Panc1 (cell line): ENCODE data around the gene MYRFL. TPM values are rescaled to one million over a fixed set of nuclear protein-coding genes. Genes with fewer than 3 reads are reported as not detected.

Experiments
- ATAC-seq: fragments of 200-7000 bp; cut with Tn5 transposase; 2 replicates; pipeline ENCODE4 v1.9.1; 2020; ENCODE audit warnings: mild to moderate bottlenecking, moderate library complexity
- BruUV-seq: library from RNA; stranded (reverse); fragments of 400-500 nt; replicated peaks from 2 replicates; lab custom pipeline; 2021; lab: Mats Ljungman, UMichigan
- CTCF ChIA-PET: fragments of 300-600 bp; sonication (Branson Sonifier 250); formaldehyde crosslinking; loops from one replicate; lab custom pipeline; 2022; ENCODE audit warnings: antibody characterized with exemption; lab: Charles Lee
- POLR2A ChIA-PET: fragments of 300-600 bp; sonication (Branson Sonifier 250); formaldehyde crosslinking; loops from one replicate; lab custom pipeline; 2022; ENCODE audit warnings: antibody characterized with exemption; lab: Charles Lee
- DNase-seq: peaks from one replicate; pipeline ENCODE4 v3.0.0-alpha.2; 2010; ENCODE audit warnings: low read depth, low spot score
- H3K27ac ChIP-seq: 2 replicates; pipeline ENCODE4 v1.5.1; 2011; ENCODE audit warnings: mild to moderate bottlenecking, low read length, inconsistent platforms
- H3K27me3 ChIP-seq: fragments of 200-500 bp; sonication (Bioruptor generic); 2 replicates; pipeline ENCODE4 v1.6.0; 2014; ENCODE audit warnings: low read length, inconsistent platforms; ENCODE audit not compliant: control insufficient read depth, insufficient read depth
- H3K36me3 ChIP-seq: fragments of 200-500 bp; sonication (Bioruptor generic); 2 replicates; pipeline ENCODE4 v1.5.1; 2014; ENCODE audit warnings: inconsistent platforms, mild to moderate bottlenecking, low read length, moderate library complexity; ENCODE audit not compliant: control insufficient read depth, insufficient read depth
- H3K4me1 ChIP-seq: 2 replicates; pipeline ENCODE4 v1.5.1; 2011; ENCODE audit warnings: inconsistent platforms, mild to moderate bottlenecking, low read length, moderate library complexity; ENCODE audit not compliant: control insufficient read depth, insufficient read depth
- H3K4me3 ChIP-seq, 2 experiments: 2 replicates each; pipeline ENCODE4 v1.5.1; 2011 to 2012; ENCODE audit warnings: low read depth in 2 of 2, low read length in 2 of 2, mild to moderate bottlenecking in 2 of 2, inconsistent platforms in 1 of 2, moderate library complexity in 1 of 2
- H3K9me3 ChIP-seq: fragments of 200-500 bp; sonication (Bioruptor generic); 2 replicates; pipeline ENCODE4 v1.5.1; 2014; ENCODE audit warnings: low read depth, mild to moderate bottlenecking, inconsistent platforms, low read length, moderate library complexity; ENCODE audit not compliant: control insufficient read depth, insufficient read depth
- CTCF ChIP-seq: fragments of 450-650 bp; IDR thresholded peaks from 2 replicates; pipeline ENCODE4 v1.5.1; 2017; ENCODE audit warnings: mild to moderate bottlenecking
- POLR2AphosphoS5 ChIP-seq: IDR thresholded peaks from 2 replicates; pipeline ENCODE4 v1.6.1; 2012; ENCODE audit warnings: mild to moderate bottlenecking, low read depth, low read length, moderate library complexity
- REST ChIP-seq, 2 experiments: IDR thresholded peaks; 2 replicates each; pipeline ENCODE4 v1.6.1; 2011 to 2012; ENCODE audit warnings: low read depth in 2 of 2, control low read depth in 1 of 2, low read length in 1 of 2, mild to moderate bottlenecking in 1 of 2, moderate library complexity in 1 of 2; ENCODE audit not compliant: insufficient read depth in 1 of 2
- SIN3A ChIP-seq: IDR thresholded peaks from 2 replicates; pipeline ENCODE4 v1.6.1; 2012; ENCODE audit warnings: low read depth, mild to moderate bottlenecking, low read length, moderate library complexity, borderline replicate concordance; ENCODE audit not compliant: insufficient read depth
- TCF7L2 ChIP-seq: IDR thresholded peaks from 2 replicates; pipeline ENCODE4 v1.6.1; 2011; ENCODE audit warnings: mild to moderate bottlenecking, low read depth, low read length, inconsistent platforms
- in situ Hi-C: cut with HindIII; loops from 2 replicates; pipeline ENCODE4 v1.10.0; 2016; ENCODE audit warnings: low sequenced_read_pairs, low pct_unique_long_range_greater_than_20kb
- intact Hi-C: fragments of 100-400 bp; cut with micrococcal nuclease; formaldehyde crosslinking; loops from one replicate; pipeline ENCODE4 v1.10.0; 2022; ENCODE audit not compliant: unreplicated experiment
- total RNA-seq: library from RNA; stranded (reverse); gene quantifications from one replicate; pipeline ENCODE4 v1.2.1, GENCODE V29; 2021; ENCODE audit not compliant: unreplicated experiment

The MYRFL gene
- total RNA-seq, 1 experiment from 2014 or later, result not detected

- intact Hi-C loops, result no loop called here
Observed at GRCh38 chr12:69896653-69897381, 71.8 kb downstream of the MYRFL start.

GRCh38 chr12:69897744-69898143 is 72.7 kb downstream of the MYRFL start:
- DNase-seq, result no peak

More at GRCh38 chr12:69896653-69897381, 71.8 kb downstream of the MYRFL start:
- H3K27me3 ChIP-seq, result no peaks in the 10 kb centered on the region
- ChIA-PET CTCF (no interaction called here), POLR2A (no interaction called here)
- H3K4me3 ChIP-seq, result no peak overlapping the region
- no peak overlapping the region for H3K27ac ChIP-seq
- DNase-seq, result no peak
- in situ Hi-C loops, result no loop called here
- H3K9me3 ChIP-seq, result no peaks in the 10 kb centered on the region
- BruUV-seq, result no TSS peak
- H3K4me1 ChIP-seq, result no peaks in the 10 kb centered on the region
- ATAC-seq, result no peak
- H3K36me3 ChIP-seq, result no peaks in the 10 kb centered on the region
- TF ChIP-seq SIN3A, result no peak
- TF ChIP-seq TCF7L2, result no peak
- TF ChIP-seq POLR2AphosphoS5, result no peak
- no peak for TF ChIP-seq REST (IDR thresholded peaks at IDR 0.05; ENCODE audit: insufficient read depth in 1 of 2, low read depth in 2 of 2, low read length in 1 of 2)
- TF ChIP-seq CTCF, result no peak

More at GRCh38 chr12:69897744-69898143, 72.7 kb downstream of the MYRFL start:
- CTCF ChIA-PET, result no interaction called here
- TF ChIP-seq CTCF, result no peak
- no peak for TF ChIP-seq TCF7L2
- TF ChIP-seq REST (IDR thresholded peaks at IDR 0.05; ENCODE audit: insufficient read depth in 1 of 2, low read depth in 2 of 2, low read length in 1 of 2), result no peak
- TF ChIP-seq POLR2AphosphoS5, result no peak
- no peak for TF ChIP-seq SIN3A
- Histone ChIP-seq H3K9me3 (no peaks in the 10 kb centered on the region), H3K27me3 (no peaks in the 10 kb centered on the region), H3K4me1 (no peaks in the 10 kb centered on the region), H3K4me3 (no peak overlapping the region), H3K36me3 (no peaks in the 10 kb centered on the region), H3K27ac (no peak overlapping the region)
- no TSS peak for BruUV-seq
- in situ Hi-C loops (no loop called here), intact Hi-C loops (no loop called here)
- POLR2A ChIA-PET, result no interaction called here
- no peak for ATAC-seq
